ENCODE data around the gene C9orf72. TPM values are rescaled to one million over a fixed set of nuclear protein-coding genes. Genes with fewer than 3 reads are reported as not detected.

C9orf72 gene
- total and polyA plus RNA-seq, 2 of the 4 experiments (the other 2 are of a cell fraction) = 2.0 to 3.4 TPM

DNA sequence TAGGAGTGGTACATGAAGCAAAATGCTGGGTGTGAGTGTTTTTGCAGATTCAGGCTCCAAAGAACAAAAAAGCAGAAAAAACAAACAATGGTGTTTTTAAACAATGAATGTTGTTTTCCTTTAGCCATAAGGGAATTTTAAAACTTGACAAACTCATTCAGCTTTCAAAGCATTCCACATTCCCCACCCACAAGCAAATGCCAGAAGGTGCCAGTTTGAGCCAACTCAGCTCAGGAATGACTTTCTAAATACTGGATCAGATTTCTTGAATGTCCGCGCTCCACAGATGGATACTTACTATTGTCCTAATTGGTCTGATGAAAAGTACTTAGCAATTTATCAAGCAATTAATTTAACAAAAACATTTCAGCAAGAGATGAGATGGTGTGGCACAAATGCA, 30.8 kb downstream of the C9orf72 start:
- intact Hi-C loops (cut with micrococcal nuclease) (loop anchor here (10.0 kb wide), 2 partner anchors 508 to 668 kb away; no protein-coding TSS in a partner anchor), dilution Hi-C loops (cut with HindIII; ENCODE audit: low sequenced_read_pairs, unreplicated experiment) (no loop called here), in situ Hi-C loops (cut with MboI; ENCODE audit: low sequenced_read_pairs) (no loop called here)
- H3K4me3 ChIP-seq (ENCODE audit: insufficient read depth, low read depth, low read length) = no peak overlapping the region
- no peak overlapping the region for H2BK5ac ChIP-seq (ENCODE audit: low read depth, low read length, poor library complexity, severe bottlenecking)
- H3K9me3 ChIP-seq (ENCODE audit: control insufficient read depth, insufficient read depth, low read length) = no peaks in the 10 kb centered on the region
- no CpG with 5 or more reads among the region's 2 CpGs for WGBS, 2 experiments (ENCODE audit: extremely low coverage in 2 of 2, insufficient read length in 1 of 2)
- H3K4ac ChIP-seq (ENCODE audit: low read depth, low read length) = no peak overlapping the region
- no peak for ATAC-seq (ENCODE audit: low read depth)
- no peak overlapping the region for H4K5ac ChIP-seq (ENCODE audit: low read depth, low read length)
- ChIA-PET CTCF (no interaction called here), POLR2A (ENCODE audit: unreplicated experiment) (no interaction called here)
- H3K4me1 ChIP-seq (ENCODE audit: control insufficient read depth, insufficient read depth, low read length) = peaks cover 11% of the 10 kb centered on the region
- TF ChIP-seq RCOR1 (IDR thresholded peaks at IDR 0.05; ENCODE audit: insufficient replicate concordance, low read length) (no peak), FOS (IDR thresholded peaks at IDR 0.05; ENCODE audit: low read depth, low read length) (no peak), CEBPB (IDR thresholded peaks at IDR 0.05; ENCODE audit: low read depth, low read length) (no peak), RAD21 (IDR thresholded peaks at IDR 0.05; ENCODE audit: low read length) (no peak), RFX5 (IDR thresholded peaks at IDR 0.05; ENCODE audit: low read depth, low read length) (no peak), MXI1 (IDR thresholded peaks at IDR 0.05; ENCODE audit: borderline replicate concordance, low read depth, low read length) (no peak), NFE2L2 (IDR thresholded peaks at IDR 0.05; ENCODE audit: low read depth, low read length) (no peak)
- H3K23ac ChIP-seq (ENCODE audit: low read depth, low read length) = no peak overlapping the region
- H4K91ac ChIP-seq (ENCODE audit: insufficient read depth, low read depth, low read length) = no peak overlapping the region
- H3K4me2 ChIP-seq (ENCODE audit: low read depth, low read length) = no peak overlapping the region
- H4K20me1 ChIP-seq (ENCODE audit: insufficient read depth, low read length) = no peaks in the 10 kb centered on the region
- no peaks in the 10 kb centered on the region for H3K36me3 ChIP-seq (ENCODE audit: control insufficient read depth, insufficient read depth, low read length)
- H2AFZ ChIP-seq (replicated peaks; ENCODE audit: low read length, poor library complexity) = no peak overlapping the region
- H3K18ac ChIP-seq (ENCODE audit: low read depth, low read length) = no peak overlapping the region
- H2BK15ac ChIP-seq (ENCODE audit: low read depth, low read length) = no peak overlapping the region
- no peak for DNase-seq
- no peak overlapping the region for H3K14ac ChIP-seq (replicated peaks; ENCODE audit: low read depth, low read length)
- H3K9ac ChIP-seq (ENCODE audit: low read depth, low read length) = no peak overlapping the region
- no peak overlapping the region for H4K8ac ChIP-seq (ENCODE audit: low read depth in 2 of 2, low read length in 2 of 2)
- no peaks in the 10 kb centered on the region for H3K27me3 ChIP-seq (ENCODE audit: control insufficient read depth, insufficient read depth, low read length)
- H3K56ac ChIP-seq (ENCODE audit: extremely low read depth, insufficient read depth, low read length) = no peak overlapping the region
- no peak overlapping the region for H2AK5ac ChIP-seq (ENCODE audit: low read depth, low read length)
- H3K79me1 ChIP-seq (ENCODE audit: low read depth in 1 of 2, low read length in 2 of 2) = no peaks in the 10 kb centered on the region
- H2AK9ac ChIP-seq (replicated peaks; ENCODE audit: low read depth, low read length, poor library complexity) = no peak overlapping the region
- no peak overlapping the region for H3K27ac ChIP-seq (ENCODE audit: insufficient read depth, low read length)
- H2BK120ac ChIP-seq (ENCODE audit: low read depth, low read length) = no peak overlapping the region
- no TSS peak for BruUV-seq (replicated peaks)
- no peak overlapping the region for H2BK20ac ChIP-seq (ENCODE audit: low read depth, low read length)
- H3K9me1 ChIP-seq (ENCODE audit: insufficient read depth, low read length) = peaks cover 6% of the 10 kb centered on the region; the same call in 1 of the 2 replicates
